BLaER1 treated with 17β-estradiol and CSF1 and Interleukin-3, amounts not matched to agents 10 nM and 100 nM (cell line): ENCODE measurements around the gene ZNF664.

ENCODE experiments used
- H3K27ac ChIP-seq, 11 experiments: shearing (Covaris generic); formaldehyde crosslinking; 2 replicates each; pipeline ENCODE4 v1.8.1; 2022
- H3K27me3 ChIP-seq, 11 experiments: shearing (Covaris generic); formaldehyde crosslinking; 2 replicates each; pipeline ENCODE4 v1.8.1; 2022
- H3K36me3 ChIP-seq, 11 experiments: shearing (Covaris generic); formaldehyde crosslinking; 2 replicates each; pipeline ENCODE4 v1.8.1; 2022
- H3K4me1 ChIP-seq, 10 experiments: shearing (Covaris generic); formaldehyde crosslinking; 2 replicates each; pipeline ENCODE4 v1.8.1; 2022
- H3K4me2 ChIP-seq, 11 experiments: shearing (Covaris generic); formaldehyde crosslinking; 2 replicates each; pipeline ENCODE4 v1.8.1; 2022
- H3K4me3 ChIP-seq, 10 experiments: shearing (Covaris generic); formaldehyde crosslinking; 2 replicates each; pipeline ENCODE4 v1.8.1; 2022
- H3K9ac ChIP-seq, 11 experiments: shearing (Covaris generic); formaldehyde crosslinking; 2 replicates each; pipeline ENCODE4 v1.8.1; 2022
- H3K9me3 ChIP-seq, 11 experiments: shearing (Covaris generic); formaldehyde crosslinking; replicated peaks in 1 of 11; 2 replicates each; pipeline ENCODE4 v1.8.1; 2022
- H4K20me1 ChIP-seq, 11 experiments: shearing (Covaris generic); formaldehyde crosslinking; 2 replicates each; pipeline ENCODE4 v1.8.1; 2022
- Cebpa-rat ChIP-seq, 11 experiments: shearing (Covaris generic); IDR thresholded peaks; 2 replicates each; pipeline ENCODE4 v1.8.1; 2022

Gene ZNF664

GRCh38 chr12:123938679-123939480 is 34.1 kb upstream of the ZNF664 start:
- no peaks in the 10 kb centered on the region for H3K27me3 ChIP-seq
- H3K4me3 ChIP-seq: 0 out of 20 replicates have a peak overlapping the region, but pooled peaks of 2 of the 10 experiments have one; percentile 47 to 52
- peaks cover 8 to 30% (median 15%) of the 10 kb centered on the region in 11 experiments; a peak in 21 of 22 replicates for H3K9me3 ChIP-seq
- peak overlapping the region; percentile 73 to 98 (median 93) for H3K4me2 ChIP-seq
- H3K36me3 ChIP-seq: peaks cover 17 to 64% (median 48%) of the 10 kb centered on the region in 11 experiments
- peaks cover 0 to 36% (median 8%) of the 10 kb centered on the region in 11 experiments; a peak in 14 of 22 replicates for H4K20me1 ChIP-seq
- H3K27ac ChIP-seq: peak overlapping the region in 9 of 11 experiments; percentile 27 to 69 (median 46); a peak in 15 of 22 replicates
- no peak for TF ChIP-seq Cebpa-rat (IDR thresholded peaks at IDR 0.05)
- peak overlapping the region in 9 of 11 experiments; percentile 3 to 68 (median 60); a peak in 16 of 22 replicates for H3K9ac ChIP-seq
- peaks cover 44 to 62% (median 50%) of the 10 kb centered on the region in 10 experiments for H3K4me1 ChIP-seq

- TF ChIP-seq Cebpa-rat (IDR thresholded peaks at IDR 0.05): no peak
- peaks cover 17 to 75% (median 48%) of the 10 kb centered on the region in 11 experiments for H3K36me3 ChIP-seq
- no peak overlapping the region for H3K4me3 ChIP-seq
- H3K4me2 ChIP-seq: 0 out of 22 replicates have a peak overlapping the region, but pooled peaks of 2 of the 11 experiments have one; percentile 10 to 16
- peaks cover 0 to 27% (median 2%) of the 10 kb centered on the region in 11 experiments; a peak in 7 of 22 replicates for H4K20me1 ChIP-seq
- H3K27ac ChIP-seq: no peak overlapping the region
- H3K9ac ChIP-seq: no peak overlapping the region
- no peaks in the 10 kb centered on the region for H3K27me3 ChIP-seq
- H3K9me3 ChIP-seq: peaks cover 8 to 36% (median 15%) of the 10 kb centered on the region in 11 experiments; a peak in 21 of 22 replicates
- H3K4me1 ChIP-seq: peaks cover 34 to 53% (median 46%) of the 10 kb centered on the region in 10 experiments
These were observed 33.0 kb upstream of the ZNF664 start for GRCh38 chr12:123939716-123940626.

- H3K27ac ChIP-seq: no peak overlapping the region
- H3K9me3 ChIP-seq: peaks cover 8 to 36% (median 15%) of the 10 kb centered on the region in 11 experiments; a peak in 21 of 22 replicates
- H3K4me1 ChIP-seq: peaks cover 33 to 50% (median 42%) of the 10 kb centered on the region in 10 experiments
- H3K27me3 ChIP-seq: no peaks in the 10 kb centered on the region
- TF ChIP-seq Cebpa-rat (IDR thresholded peaks at IDR 0.05): no peak
- H3K9ac ChIP-seq: no peak overlapping the region
- peaks cover 17 to 81% (median 52%) of the 10 kb centered on the region in 11 experiments for H3K36me3 ChIP-seq
- 0 out of 22 replicates have a peak overlapping the region, but pooled peaks of 2 of the 11 experiments have one; percentile 10 to 16 for H3K4me2 ChIP-seq
- H3K4me3 ChIP-seq: no peak overlapping the region
- peaks cover 0 to 29% (median 0%) of the 10 kb centered on the region in 11 experiments; a peak in 6 of 22 replicates for H4K20me1 ChIP-seq
These were observed 32.4 kb upstream of the ZNF664 start for GRCh38 chr12:123940627-123940966.

DNA sequence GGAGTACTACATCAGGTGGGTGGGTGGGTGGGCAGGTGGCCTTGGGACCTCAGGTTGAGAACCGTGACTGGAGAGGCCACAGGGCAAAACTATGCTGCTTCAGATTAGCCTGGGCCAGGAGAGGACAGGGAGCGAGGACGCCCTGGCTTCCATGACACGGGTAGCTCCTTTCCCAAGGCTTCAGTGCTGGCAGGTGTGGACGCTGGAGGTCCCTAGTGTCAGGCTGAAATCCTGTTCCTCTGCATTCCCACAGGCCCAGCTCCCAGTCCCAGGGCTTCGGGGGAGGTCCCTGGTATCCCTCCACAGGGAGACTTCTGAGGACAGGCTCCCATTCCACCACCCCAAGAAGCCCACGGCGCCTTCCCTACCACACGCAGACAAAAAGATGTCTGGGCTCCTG is 32.0 kb upstream of the ZNF664 start:
- Histone ChIP-seq H3K4me3 (no peak overlapping the region), H3K9me3 (peaks cover 8 to 36% (median 15%) of the 10 kb centered on the region in 11 experiments; a peak in 21 of 22 replicates), H3K9ac (no peak overlapping the region), H3K36me3 (peaks cover 17 to 81% (median 49%) of the 10 kb centered on the region in 11 experiments), H3K4me2 (peak overlapping the region in 5 of 11 experiments; percentile 7 to 50 (median 35); a peak in 7 of 22 replicates), H4K20me1 (peaks cover 0 to 30% (median 0%) of the 10 kb centered on the region in 11 experiments; a peak in 6 of 22 replicates), H3K4me1 (peaks cover 33 to 50% (median 42%) of the 10 kb centered on the region in 10 experiments), H3K27ac (peak overlapping the region in 3 of 11 experiments; percentile 15 to 63 (median 48); a peak in 5 of 22 replicates), H3K27me3 (no peaks in the 10 kb centered on the region)
- no peak for TF ChIP-seq Cebpa-rat (IDR thresholded peaks at IDR 0.05)

DNA sequence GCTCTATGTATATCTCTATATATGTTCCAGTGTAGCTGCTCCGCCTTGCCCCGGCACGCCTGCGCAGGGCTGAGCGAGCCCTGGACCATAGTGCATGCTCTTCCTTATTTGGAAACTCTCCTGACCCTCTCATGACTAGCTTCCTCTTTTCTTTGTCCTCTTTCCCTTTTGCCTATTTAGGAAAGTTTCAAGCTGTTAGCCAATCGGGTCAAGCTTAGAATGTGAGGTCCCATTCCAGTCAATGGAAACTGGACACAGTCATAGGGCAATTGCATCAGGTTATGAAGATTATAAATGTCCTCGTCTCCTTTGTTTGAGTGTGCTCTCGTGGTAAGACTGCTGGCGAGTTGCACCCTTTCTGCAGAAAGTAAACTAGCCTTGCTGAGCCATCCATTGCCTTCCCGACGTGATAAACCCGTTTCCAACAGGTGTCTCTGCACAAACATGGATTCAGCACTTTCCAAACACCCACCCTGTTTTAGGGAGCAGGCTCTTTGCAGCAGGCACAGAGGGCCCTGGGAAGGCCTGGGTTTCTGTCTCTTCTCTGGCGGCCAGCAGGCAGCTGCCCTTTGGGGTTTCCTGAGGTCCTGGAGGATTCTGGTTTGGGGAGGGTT is 31.3 kb upstream of the ZNF664 start:
- peak overlapping the region in 3 of 10 experiments; percentile 9 to 37 (median 9); a peak in 3 of 20 replicates for H3K4me3 ChIP-seq
- peaks cover 8 to 36% (median 15%) of the 10 kb centered on the region in 11 experiments; a peak in 21 of 22 replicates for H3K9me3 ChIP-seq
- peaks cover 0 to 30% (median 0%) of the 10 kb centered on the region in 11 experiments; a peak in 5 of 22 replicates for H4K20me1 ChIP-seq
- peaks cover 17 to 75% (median 41%) of the 10 kb centered on the region in 11 experiments for H3K36me3 ChIP-seq
- H3K4me2 ChIP-seq: peak overlapping the region in 5 of 11 experiments; percentile 7 to 50 (median 35); a peak in 5 of 22 replicates
- peak overlapping the region in 3 of 11 experiments; percentile 15 to 48 (median 48); a peak in 4 of 22 replicates for H3K27ac ChIP-seq
- H3K9ac ChIP-seq: no peak overlapping the region
- peaks cover 33 to 50% (median 42%) of the 10 kb centered on the region in 10 experiments for H3K4me1 ChIP-seq
- TF ChIP-seq Cebpa-rat (IDR thresholded peaks at IDR 0.05): no peak
- no peaks in the 10 kb centered on the region for H3K27me3 ChIP-seq

DNA sequence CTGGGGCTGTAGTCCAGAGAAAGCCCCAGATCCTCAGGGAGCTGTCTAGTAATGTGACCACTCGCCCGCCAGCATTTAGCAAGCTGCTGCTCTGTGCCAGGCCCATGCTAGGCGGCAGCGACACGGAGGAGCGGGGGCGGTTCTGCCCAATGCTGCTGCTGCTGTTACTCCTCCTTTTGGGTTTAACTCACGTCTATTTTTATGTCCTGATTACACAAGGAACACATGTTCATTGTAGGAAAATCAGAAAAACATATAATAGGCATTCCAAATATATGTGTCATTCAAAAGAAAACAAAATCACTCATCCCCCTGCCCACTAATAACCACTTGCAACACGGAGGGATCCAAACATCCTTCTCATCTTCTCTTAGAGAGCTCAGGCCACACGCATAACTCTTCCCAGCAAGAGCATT is 30.8 kb upstream of the ZNF664 start:
- H3K4me2 ChIP-seq: no peak overlapping the region

DNA sequence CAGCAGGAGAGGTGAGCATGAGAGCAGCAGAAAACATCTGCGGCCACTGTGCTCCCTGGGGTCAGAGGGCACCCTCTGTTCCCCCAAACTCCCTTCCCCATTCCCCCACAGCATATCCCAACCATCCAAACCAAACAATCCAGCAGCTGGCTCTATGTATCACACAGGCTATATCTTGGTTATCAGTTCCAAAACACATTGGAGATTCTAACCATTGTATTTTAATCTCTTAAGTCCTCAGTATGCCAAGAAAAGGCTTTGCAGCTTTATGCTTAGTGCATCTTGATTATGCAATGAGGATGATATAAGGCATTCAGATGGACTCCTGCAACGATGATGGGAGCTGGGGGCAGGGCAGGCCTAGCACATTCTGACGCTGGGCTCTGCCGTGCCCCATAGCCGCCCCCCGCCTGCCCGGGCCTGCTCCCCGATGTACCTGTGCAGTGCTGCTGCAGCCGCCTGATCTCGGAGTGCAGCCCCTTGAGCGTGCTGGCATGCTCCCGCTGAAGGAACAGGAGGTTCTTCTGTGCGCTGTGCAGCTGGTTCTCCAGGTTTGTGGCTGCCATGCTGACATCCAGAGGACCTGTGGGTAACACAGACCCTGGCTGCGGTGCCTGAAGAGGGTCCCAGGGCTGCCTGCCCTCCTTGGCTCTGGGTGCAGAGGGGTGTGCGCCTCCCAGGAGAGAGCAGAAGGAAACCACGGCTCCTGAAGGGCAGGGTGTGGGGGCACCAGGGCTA is 29.9 kb upstream of the ZNF664 start:
- Histone ChIP-seq H3K27me3 (no peaks in the 10 kb centered on the region), H3K9me3 (peaks cover 8 to 36% (median 15%) of the 10 kb centered on the region in 11 experiments; a peak in 21 of 22 replicates), H3K4me3 (peak overlapping the region in 1 of 10 experiments; percentile 9; a peak in 1 of 20 replicates), H3K4me1 (peaks cover 23 to 37% (median 30%) of the 10 kb centered on the region in 10 experiments), H3K27ac (no peak overlapping the region), H3K4me2 (peak overlapping the region in 6 of 11 experiments; percentile 3 to 24 (median 22); a peak in 5 of 22 replicates), H3K36me3 (peaks cover 16 to 73% (median 35%) of the 10 kb centered on the region in 11 experiments), H4K20me1 (peaks cover 0 to 30% (median 0%) of the 10 kb centered on the region in 11 experiments; a peak in 3 of 22 replicates), H3K9ac (0 out of 22 replicates have a peak overlapping the region, but pooled peaks of 1 of the 11 experiments have one; percentile 2)
- TF ChIP-seq Cebpa-rat (IDR thresholded peaks at IDR 0.05): no peak

More for the DNA sequence above, 30.8 kb upstream of the ZNF664 start:
- Histone ChIP-seq H3K9ac (no peak overlapping the region), H3K9me3 (peaks cover 8 to 36% (median 15%) of the 10 kb centered on the region in 11 experiments; a peak in 21 of 22 replicates), H3K4me1 (peaks cover 31 to 46% (median 38%) of the 10 kb centered on the region in 10 experiments), H3K27me3 (no peaks in the 10 kb centered on the region), H3K36me3 (peaks cover 16 to 70% (median 36%) of the 10 kb centered on the region in 11 experiments), H3K27ac (peak overlapping the region in 3 of 11 experiments; percentile 6 to 48 (median 15); a peak in 4 of 22 replicates), H3K4me3 (peak overlapping the region in 3 of 10 experiments; percentile 9 to 37 (median 9); a peak in 3 of 20 replicates), H4K20me1 (peaks cover 0 to 30% (median 0%) of the 10 kb centered on the region in 11 experiments; a peak in 3 of 22 replicates)
- no peak for TF ChIP-seq Cebpa-rat (IDR thresholded peaks at IDR 0.05)
